HL-60/S4 (cell line): ENCODE measurements around the gene HEPACAM2.

Experiments
- in situ Hi-C: fragments of 300-500 bp; cut with MboI; formaldehyde crosslinking; loops from 2 replicates; pipeline ENCODE4 v1.14.3; 2022; ENCODE audit warnings: low sequenced_read_pairs

The HEPACAM2 gene

DNA sequence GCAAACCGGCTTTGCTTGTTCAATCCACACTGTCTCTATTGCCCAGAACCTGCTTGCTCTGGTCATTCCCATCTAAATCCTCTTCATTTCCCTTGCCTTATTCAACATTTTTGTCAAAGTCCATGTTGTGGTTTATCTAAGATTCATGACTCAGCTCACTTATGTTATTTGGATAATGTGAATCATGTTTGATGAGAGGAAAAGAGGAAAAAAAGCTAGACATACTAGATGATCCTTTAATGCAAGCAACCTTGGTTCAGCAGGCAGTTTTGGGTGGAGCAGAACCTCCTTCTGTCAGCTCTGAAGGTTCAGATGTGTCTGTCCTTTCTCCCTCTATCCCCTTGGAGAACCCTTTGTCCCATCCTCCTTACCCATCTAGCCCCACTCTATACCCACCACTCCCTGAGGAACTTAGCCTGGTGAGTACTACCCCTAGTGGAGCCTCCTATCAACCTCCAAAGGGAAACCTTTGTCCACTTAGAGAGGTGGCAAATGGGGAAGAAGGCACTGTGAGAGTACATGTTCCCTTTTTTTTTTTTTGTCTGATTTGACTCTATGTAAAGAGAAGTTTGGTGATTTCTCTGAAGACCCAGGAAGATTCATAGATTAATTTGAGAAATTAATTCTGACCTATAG is 76.0 kb downstream of the HEPACAM2 start:
- in situ Hi-C loops: no loop called here

DNA sequence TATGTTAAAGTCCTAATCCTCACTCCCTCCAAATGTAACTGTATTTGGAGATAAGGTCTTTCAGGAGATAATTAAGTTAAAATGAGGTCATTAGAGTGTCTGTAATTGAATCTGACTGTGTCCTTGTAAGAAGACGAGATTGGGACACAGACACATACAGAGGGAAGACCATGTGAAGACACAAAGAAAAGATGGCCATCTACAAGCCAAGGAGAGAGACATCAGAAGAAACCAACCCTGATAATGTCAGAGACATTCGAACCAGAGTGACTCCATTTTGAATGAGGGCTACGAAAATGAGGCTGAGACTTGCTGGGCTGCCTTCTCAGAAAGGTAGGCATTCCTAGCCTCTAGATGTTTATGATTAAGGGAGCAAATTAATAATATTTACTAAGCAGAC is 77.5 kb downstream of the HEPACAM2 start:
- in situ Hi-C loops: no loop called here

DNA sequence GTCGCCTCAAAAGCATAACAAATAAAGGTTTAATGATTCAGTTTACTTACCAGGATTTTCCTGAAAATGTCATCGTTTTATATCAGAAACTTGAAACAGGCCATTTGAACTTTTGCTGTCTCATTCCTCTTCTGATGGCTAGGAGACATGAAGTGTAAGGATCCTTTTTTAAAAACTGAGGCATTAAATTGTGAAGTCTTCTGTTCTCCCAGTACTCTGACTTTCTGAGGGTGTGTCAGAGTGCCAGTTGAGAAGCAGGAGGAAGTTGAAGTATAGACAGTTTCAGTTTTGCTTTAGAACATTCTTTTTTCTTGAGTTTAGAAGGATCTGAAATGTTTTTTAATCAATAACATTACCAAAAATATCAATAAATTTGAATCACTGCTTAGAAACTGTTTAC is 78.1 kb downstream of the HEPACAM2 start, which contains the start of gene SAMD9L:
SAMD9L (minus strand) TSS at position 242 of the 400 bp plus-strand sequence. CDS start 12,414 bp downstream, outside the sequence.
- in situ Hi-C loops: no loop called here

DNA sequence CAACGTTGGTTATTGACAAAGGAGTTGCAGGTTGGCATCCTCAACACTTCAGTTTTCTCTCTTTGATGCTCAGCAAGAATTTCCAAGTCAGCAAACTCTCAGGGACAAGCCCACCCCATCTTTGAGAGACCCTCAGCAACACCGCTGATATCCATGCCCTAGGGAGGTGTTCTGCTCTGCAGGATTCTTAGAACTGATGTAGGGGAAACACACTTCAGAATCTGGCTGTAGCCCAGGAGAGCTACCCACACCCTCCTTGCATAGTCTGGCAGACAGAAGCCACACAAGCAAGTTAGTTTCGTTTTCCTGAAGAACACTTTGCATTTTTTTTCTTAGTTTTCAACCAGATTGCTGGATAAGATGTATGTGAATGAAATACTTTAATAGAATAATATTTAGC is 78.9 kb downstream of the HEPACAM2 start:
- in situ Hi-C loops: no loop called here

DNA sequence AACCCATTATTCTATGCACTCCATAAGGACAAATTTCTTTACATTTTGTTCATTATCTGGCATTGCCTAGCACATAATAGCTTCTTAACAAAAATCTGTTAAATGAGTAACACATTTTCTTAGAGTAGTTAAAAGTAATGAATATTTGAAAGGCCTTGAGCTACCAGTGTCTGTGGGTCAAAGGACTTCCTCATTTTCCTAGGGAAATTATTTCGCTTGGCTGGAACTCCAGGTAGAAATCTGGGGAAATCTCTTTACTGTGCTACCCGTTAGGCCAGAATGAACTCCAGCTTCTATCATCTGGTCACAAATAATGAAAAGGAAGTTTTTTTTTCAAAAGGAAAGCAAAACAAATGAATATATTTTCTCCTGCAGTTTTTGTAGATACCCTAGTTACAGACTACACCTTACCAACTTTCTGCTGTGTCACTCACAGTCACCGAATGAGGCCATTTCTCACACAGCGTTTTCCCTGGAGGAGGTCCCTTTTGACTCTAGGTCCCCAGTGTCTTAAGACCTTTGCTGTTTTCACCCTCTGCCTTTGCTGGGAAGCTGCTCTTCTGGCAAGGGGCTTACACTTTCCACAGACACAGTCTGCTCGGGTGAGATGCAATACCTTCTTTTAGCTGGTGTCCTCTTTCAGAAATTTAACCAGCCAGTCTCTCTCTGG is 79.7 kb downstream of the HEPACAM2 start:
- in situ Hi-C loops: no loop called here

DNA sequence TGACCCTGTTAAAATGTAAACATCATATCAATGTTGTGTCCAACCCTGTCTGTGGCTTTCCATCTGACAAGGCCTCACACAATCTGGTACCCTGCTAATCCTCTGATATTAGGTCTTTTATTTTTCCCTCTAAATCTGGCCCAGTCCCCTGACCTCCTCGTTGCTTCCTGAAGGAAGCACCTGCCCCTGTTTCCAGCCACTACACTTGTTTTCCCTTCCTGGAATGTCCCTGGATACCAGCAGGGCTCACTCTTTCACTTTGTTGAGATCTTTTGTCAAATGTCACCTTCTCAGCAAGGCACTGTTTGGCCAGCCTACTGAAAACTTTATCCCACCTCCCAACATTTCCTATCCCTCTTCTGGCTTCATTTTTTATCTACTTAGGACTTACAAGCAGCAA is 80.2 kb downstream of the HEPACAM2 start:
- in situ Hi-C loops: no loop called here

DNA sequence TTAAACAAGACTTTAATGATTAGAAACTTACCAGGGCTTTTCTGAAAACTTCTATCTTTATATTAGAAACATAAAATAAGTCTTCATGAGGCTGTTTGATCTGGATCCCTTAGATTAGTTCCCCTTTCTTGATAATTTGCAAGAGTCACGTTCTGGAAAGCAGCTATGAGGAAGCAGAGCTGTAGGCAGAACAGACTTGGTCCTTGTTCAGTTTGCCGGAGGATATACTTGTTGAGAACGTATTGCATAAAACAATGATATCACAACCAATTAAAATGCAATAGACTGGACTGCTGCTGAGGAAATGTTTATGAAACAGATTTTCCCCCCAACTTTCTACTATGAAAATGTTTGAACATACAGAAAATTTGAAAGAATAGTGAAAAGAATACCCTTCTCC is 80.9 kb downstream of the HEPACAM2 start:
- in situ Hi-C loops: no loop called here

DNA sequence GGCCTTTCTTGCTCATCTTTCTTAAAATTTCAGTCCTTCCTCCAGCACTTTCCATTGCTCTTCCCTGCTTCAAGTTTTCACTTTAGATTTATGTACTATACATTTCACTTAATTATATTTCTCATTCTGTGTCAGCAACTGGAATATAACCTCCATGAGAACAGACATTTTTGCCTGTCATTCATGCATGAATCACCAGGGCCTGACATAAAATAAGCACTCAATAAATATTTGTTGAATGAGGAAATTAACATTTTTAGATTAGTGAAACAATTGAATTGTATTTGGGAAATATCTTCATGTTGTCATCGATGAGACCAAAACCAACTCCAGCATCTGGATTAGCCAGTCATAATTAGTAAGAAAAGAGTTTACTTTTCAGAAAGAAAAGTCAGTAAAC is 84.1 kb downstream of the HEPACAM2 start:
- in situ Hi-C loops: no loop called here

DNA sequence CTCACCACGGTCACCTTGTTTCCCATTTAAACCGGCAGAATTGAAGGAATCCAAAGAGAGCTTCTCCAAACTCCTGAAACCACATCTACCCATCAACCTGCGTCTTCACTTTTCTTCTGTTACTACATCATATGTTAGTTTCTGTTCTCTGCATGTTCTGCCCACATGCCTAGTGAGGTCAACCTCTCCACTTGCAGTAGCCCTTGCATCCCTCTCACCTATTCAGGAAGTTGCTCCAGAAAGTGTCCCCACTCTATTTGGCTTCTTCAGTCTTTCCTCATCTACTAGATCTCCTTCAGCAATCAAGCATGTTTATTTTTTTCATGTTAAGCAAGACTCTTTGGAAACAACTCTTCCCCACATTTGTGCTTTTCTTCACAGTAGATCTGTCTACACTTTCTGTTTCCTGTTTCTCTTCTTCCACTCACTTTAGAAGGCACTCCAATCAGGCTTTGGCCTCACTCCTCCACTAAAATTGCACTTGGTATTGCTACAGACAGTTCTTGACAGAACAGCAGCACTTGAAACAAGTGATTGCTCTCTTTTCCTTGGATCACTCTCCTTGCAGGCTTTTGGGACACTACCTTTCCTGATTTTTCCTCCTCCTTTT is 85.6 kb downstream of the HEPACAM2 start:
- in situ Hi-C loops: no loop called here

DNA sequence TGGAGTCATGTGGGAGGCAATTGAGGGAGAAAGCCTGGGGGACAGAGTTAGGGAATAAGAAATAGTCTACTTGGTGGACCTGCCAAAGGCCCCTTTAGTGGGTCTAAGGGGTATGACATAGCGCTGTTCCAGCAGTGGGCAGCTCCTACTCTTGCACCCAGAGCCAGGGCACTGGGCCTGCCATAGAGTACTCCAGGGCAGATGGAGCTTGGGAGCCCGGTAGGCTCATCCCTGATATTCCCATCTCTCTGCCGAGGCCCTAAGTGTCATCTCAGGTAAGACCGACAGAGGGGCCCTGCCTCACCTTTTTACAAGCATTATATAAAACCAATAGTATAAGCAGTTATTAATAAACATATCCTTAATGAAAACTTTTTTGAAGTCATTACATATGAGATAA is 87.7 kb downstream of the HEPACAM2 start:
- in situ Hi-C loops: no loop called here
